Loucy (cell line): Measurements from ENCODE around the gene GNB1L.

Source experiments
- EZH2phosphoT487 ChIP-seq: fragments of 200-600 bp; IDR thresholded peaks from 2 replicates; pipeline ENCODE4 v1.6.1; 2018; ENCODE audit warnings: antibody characterized with exemption, mild to moderate bottlenecking, moderate library complexity, borderline replicate concordance
- TF ChIP-seq, protein P1 (sequence below): fragments of 200-600 bp; sonication (generic); conservative IDR thresholded peaks from 2 replicates; pipeline ENCODE4 v1.5.1; 2014; ENCODE audit warnings: mild to moderate bottlenecking, antibody characterized with exemption, low read length

GRCh38 chr22:19902245-19902715 is 47.6 kb upstream of the GNB1L start:
- TF ChIP-seq, protein P1, sequence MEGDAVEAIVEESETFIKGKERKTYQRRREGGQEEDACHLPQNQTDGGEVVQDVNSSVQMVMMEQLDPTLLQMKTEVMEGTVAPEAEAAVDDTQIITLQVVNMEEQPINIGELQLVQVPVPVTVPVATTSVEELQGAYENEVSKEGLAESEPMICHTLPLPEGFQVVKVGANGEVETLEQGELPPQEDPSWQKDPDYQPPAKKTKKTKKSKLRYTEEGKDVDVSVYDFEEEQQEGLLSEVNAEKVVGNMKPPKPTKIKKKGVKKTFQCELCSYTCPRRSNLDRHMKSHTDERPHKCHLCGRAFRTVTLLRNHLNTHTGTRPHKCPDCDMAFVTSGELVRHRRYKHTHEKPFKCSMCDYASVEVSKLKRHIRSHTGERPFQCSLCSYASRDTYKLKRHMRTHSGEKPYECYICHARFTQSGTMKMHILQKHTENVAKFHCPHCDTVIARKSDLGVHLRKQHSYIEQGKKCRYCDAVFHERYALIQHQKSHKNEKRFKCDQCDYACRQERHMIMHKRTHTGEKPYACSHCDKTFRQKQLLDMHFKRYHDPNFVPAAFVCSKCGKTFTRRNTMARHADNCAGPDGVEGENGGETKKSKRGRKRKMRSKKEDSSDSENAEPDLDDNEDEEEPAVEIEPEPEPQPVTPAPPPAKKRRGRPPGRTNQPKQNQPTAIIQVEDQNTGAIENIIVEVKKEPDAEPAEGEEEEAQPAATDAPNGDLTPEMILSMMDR: no peak
- TF ChIP-seq EZH2phosphoT487: no peak
